ENCODE data around the gene RASSF4. TPM values are rescaled to one million over a fixed set of nuclear protein-coding genes. Genes with fewer than 3 reads are reported as not detected.
A peak's percentile ranks its signal among the peaks of the same experiment; 100 is the strongest.

Gene RASSF4
- total and polyA plus RNA-seq, 9 of the 15 experiments (the other 6 are each of a cell fraction or from before 2014, with no cell fraction given): 0.01 to 0.62 (median 0.11) TPM; not detected in 3

DNA sequence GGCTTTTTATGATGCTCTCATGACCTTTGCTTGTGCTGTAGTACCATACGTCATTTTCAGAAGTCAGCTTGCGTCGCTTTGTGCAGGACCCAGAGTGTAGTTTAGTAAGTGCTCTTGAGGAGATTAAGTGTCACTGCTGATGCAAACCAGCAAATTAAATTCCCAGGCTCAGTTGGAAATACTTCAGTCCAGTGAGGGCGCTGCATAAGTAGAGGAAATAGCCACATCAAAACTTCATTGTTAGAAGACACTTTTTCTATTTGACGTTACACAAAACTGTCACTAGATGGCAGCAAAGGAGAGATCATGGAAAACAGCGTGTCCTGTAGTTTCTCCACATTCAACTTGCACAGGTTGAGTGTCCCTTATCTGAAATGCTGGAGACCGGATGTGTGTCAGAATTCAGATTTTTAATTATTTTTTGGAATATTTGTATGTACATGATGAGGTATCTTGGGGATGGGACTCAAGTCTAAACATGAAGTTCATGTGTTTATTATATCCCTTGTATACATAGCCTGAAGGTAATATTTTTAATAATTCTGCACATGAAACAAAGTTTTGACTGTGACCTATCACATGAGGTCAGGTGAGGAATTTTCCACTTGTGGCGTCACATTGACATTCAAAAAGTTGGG lies 49.0 kb downstream of the RASSF4 start (continued):
- TF ChIP-seq ARID3A (IDR thresholded peaks at IDR 0.05; ENCODE audit: borderline replicate concordance, low read depth, low read length) (peak; percentile 95), PTTG1 (tag; IDR thresholded peaks at IDR 0.05; ENCODE audit: low read depth) (no peak), ETV1 (tag; conservative IDR thresholded peaks at IDR 0.05; ENCODE audit: low read depth) (peak; percentile 73), MEIS2 (IDR thresholded peaks at IDR 0.05; ENCODE audit: partially characterized antibody) (peak; percentile 45), SIX5 (IDR thresholded peaks at IDR 0.05; ENCODE audit: borderline replicate concordance in 1 of 2, insufficient read depth in 1 of 2, low read depth in 1 of 2, low read length in 2 of 2) (no peak), MTA3 (IDR thresholded peaks at IDR 0.05; ENCODE audit: borderline replicate concordance) (peak; percentile 73; the same call in 1 of the 2 replicates), ATF7 (IDR thresholded peaks at IDR 0.05) (peak; percentile 52), CTCF (IDR thresholded peaks at IDR 0.05 in 2 of 3, conservative IDR thresholded peaks at IDR 0.05 in 1 of 3; ENCODE audit: insufficient read depth in 2 of 3, low read depth in 1 of 3, low read length in 3 of 3) (peak; percentile 90 to 99 (median 93)), FOXK2 (conservative IDR thresholded peaks at IDR 0.05 in 1 of 2, IDR thresholded peaks at IDR 0.05 in 1 of 2; ENCODE audit: low read depth in 2 of 2) (peak; percentile 27 to 41; a peak in 1 of 4 replicates), NUFIP1 (IDR thresholded peaks at IDR 0.05; ENCODE audit: partially characterized antibody) (no peak), CC2D1A (IDR thresholded peaks at IDR 0.05) (peak; percentile 70; the same call in 1 of the 2 replicates), BHLHE40 (IDR thresholded peaks at IDR 0.05; ENCODE audit: low read length) (peak; percentile 13; the same call in 1 of the 2 replicates), VEZF1 (CRISPR knock-in tag; IDR thresholded peaks at IDR 0.05) (0 out of 2 replicates have a peak, but pooled peaks have one; percentile 22), NR3C1 (CRISPR knock-in tag; IDR thresholded peaks at IDR 0.05) (no peak), CBX3 (IDR thresholded peaks at IDR 0.05; ENCODE audit: borderline replicate concordance in 1 of 2, low read length in 2 of 2) (peak in 1 of 2 experiments; percentile 34; a peak in 1 of 3 replicates), ATF1 (CRISPR knock-in tag; IDR thresholded peaks at IDR 0.05) (no peak), ATF1 (tag; IDR thresholded peaks at IDR 0.05) (peak; percentile 76), SOX6 (IDR thresholded peaks at IDR 0.05) (peak; percentile 71), CXXC5 (CRISPR knock-in tag; IDR thresholded peaks at IDR 0.05) (peak; percentile 13; the same call in 1 of the 2 replicates)
- TF ChIP-seq, protein P1, sequence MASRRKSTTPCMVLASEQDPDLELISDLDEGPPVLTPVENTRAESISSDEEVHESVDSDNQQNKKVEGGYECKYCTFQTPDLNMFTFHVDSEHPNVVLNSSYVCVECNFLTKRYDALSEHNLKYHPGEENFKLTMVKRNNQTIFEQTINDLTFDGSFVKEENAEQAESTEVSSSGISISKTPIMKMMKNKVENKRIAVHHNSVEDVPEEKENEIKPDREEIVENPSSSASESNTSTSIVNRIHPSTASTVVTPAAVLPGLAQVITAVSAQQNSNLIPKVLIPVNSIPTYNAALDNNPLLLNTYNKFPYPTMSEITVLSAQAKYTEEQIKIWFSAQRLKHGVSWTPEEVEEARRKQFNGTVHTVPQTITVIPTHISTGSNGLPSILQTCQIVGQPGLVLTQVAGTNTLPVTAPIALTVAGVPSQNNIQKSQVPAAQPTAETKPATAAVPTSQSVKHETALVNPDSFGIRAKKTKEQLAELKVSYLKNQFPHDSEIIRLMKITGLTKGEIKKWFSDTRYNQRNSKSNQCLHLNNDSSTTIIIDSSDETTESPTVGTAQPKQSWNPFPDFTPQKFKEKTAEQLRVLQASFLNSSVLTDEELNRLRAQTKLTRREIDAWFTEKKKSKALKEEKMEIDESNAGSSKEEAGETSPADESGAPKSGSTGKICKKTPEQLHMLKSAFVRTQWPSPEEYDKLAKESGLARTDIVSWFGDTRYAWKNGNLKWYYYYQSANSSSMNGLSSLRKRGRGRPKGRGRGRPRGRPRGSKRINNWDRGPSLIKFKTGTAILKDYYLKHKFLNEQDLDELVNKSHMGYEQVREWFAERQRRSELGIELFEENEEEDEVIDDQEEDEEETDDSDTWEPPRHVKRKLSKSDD (conservative IDR thresholded peaks at IDR 0.05; ENCODE audit: low read length): no peak
